Measurements from ENCODE around the gene APPBP2.

- no peak for TF ChIP-seq GATA2 (IDR thresholded peaks at IDR 0.05; ENCODE audit: low read depth, low read length)
- no peak for TF ChIP-seq GATA3 (IDR thresholded peaks at IDR 0.05; ENCODE audit: low read depth, low read length)
Measured at GRCh38 chr17:60548990-60549389, 22.9 kb upstream of the APPBP2 start.

Measured in SH-SY5Y (cell line).